ENCODE results near the gene ZNRF1. TPM values are rescaled to one million over a fixed set of nuclear protein-coding genes. Genes with fewer than 3 reads are reported as not detected.

Gene ZNRF1
- polyA plus RNA-seq, 2 of the 4 experiments (the other 2 are of a cell fraction), result 18.6 to 22.6 TPM

DNA sequence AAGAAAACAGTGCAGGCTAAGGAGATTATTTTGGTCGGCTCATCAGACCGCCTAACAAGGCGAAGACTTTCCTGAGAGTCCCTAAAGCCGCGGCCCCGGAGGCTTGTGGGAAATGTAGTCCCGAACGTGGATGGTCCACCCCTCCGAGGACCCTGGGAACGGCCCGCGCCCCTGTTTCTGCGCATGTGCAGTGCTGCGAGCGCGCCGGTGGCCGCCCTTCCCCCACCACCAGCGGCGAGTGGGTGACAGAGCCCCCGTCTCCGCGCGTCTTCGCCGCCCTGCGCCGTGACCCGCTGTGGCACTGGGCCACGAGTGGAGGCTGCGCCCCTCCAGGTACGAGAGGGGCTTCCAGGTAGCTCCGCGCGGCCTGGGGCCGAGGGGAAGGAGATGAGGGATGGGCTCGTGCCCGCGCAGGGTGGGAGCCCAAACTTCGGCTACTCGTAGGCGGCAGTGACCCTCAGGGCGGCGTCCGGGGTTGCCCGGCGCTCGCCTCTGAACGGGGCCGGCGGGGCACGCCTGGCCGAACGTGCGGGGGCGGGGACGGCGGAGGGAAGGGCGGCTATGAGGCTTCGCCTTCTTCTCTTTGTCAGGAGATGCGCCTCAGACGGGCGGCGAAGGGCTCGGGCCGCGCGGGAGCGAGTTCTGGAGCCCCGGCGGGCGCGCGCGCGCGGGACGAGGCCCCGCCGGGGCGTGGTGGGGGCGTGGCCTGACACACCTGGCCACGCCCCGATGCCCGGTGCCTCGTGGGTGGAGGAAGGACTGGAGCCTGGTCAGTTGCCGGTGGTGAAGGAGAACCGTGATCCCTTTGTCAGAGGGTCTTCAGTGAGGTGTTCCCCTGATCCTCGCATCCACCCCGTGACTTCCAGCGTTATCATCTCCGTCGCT lies 149.7 kb downstream of the ZNRF1 start, which contains the start of gene ZFP1 (continued):
- TF ChIP-seq JUN (IDR thresholded peaks at IDR 0.05), result peak; percentile 67 to 78; a peak in 4 of 5 replicates
- TF ChIP-seq CBX8 (IDR thresholded peaks at IDR 0.05), result no peak
- TF ChIP-seq, protein P1, sequence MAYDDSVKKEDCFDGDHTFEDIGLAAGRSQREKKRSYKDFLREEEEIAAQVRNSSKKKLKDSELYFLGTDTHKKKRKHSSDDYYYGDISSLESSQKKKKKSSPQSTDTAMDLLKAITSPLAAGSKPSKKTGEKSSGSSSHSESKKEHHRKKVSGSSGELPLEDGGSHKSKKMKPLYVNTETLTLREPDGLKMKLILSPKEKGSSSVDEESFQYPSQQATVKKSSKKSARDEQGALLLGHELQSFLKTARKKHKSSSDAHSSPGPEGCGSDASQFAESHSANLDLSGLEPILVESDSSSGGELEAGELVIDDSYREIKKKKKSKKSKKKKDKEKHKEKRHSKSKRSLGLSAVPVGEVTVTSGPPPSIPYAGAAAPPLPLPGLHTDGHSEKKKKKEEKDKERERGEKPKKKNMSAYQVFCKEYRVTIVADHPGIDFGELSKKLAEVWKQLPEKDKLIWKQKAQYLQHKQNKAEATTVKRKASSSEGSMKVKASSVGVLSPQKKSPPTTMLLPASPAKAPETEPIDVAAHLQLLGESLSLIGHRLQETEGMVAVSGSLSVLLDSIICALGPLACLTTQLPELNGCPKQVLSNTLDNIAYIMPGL (CRISPR knock-in tag; IDR thresholded peaks at IDR 0.05; ENCODE audit: borderline replicate concordance), result no peak
- TF ChIP-seq CBX2 (IDR thresholded peaks at IDR 0.05; ENCODE audit: borderline replicate concordance, low read depth), result no peak
- TF ChIP-seq EP300 (IDR thresholded peaks at IDR 0.05), result no peak
- TF ChIP-seq CHD2 (IDR thresholded peaks at IDR 0.05; ENCODE audit: low read length, partially characterized antibody), result no peak
- peak; percentile 33; the same call in 1 of the 2 replicates for TF ChIP-seq HOXB5 (CRISPR knock-in tag; IDR thresholded peaks at IDR 0.05)
- TF ChIP-seq RNF2 (IDR thresholded peaks at IDR 0.05; ENCODE audit: borderline replicate concordance, low read depth), result no peak
- TF ChIP-seq, protein P2, sequence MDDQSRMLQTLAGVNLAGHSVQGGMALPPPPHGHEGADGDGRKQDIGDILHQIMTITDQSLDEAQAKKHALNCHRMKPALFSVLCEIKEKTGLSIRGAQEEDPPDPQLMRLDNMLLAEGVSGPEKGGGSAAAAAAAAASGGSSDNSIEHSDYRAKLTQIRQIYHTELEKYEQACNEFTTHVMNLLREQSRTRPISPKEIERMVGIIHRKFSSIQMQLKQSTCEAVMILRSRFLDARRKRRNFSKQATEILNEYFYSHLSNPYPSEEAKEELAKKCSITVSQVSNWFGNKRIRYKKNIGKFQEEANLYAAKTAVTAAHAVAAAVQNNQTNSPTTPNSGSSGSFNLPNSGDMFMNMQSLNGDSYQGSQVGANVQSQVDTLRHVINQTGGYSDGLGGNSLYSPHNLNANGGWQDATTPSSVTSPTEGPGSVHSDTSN (IDR thresholded peaks at IDR 0.05), result no peak
- 0 out of 2 replicates have a peak, but pooled peaks have one; percentile 34 for TF ChIP-seq GATA3 (IDR thresholded peaks at IDR 0.05; ENCODE audit: borderline replicate concordance)
- TF ChIP-seq ZC3H11A (IDR thresholded peaks at IDR 0.05), result no peak
- TF ChIP-seq, protein P3, sequence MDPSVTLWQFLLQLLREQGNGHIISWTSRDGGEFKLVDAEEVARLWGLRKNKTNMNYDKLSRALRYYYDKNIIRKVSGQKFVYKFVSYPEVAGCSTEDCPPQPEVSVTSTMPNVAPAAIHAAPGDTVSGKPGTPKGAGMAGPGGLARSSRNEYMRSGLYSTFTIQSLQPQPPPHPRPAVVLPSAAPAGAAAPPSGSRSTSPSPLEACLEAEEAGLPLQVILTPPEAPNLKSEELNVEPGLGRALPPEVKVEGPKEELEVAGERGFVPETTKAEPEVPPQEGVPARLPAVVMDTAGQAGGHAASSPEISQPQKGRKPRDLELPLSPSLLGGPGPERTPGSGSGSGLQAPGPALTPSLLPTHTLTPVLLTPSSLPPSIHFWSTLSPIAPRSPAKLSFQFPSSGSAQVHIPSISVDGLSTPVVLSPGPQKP (IDR thresholded peaks at IDR 0.05; ENCODE audit: low read depth, low read length), result no peak

DNA sequence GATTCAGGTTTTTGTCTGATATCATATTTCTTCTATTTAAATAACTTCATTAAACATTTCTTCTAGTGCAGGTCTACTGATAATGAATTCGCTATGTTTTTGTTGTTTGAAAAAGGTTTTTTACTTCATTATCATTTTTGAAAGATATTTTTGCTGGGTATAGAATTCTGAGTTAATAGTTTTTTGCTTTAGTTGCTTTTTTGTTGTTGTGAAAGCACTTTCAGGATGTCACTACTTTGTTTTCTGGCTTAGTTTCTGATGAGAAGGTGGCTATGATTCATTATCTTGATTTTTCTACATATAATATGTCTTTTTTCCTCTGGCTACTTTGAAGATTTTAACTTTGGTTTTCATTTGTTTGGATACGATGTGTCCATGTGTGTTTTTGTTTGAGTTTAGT lies 153.0 kb downstream of the ZNRF1 start:
- ChIA-PET CTCF (no interaction called here), POLR2A (no interaction called here)
- Histone ChIP-seq H3K4me2 (no peak overlapping the region), H3K9me3 (peaks cover 58% of the 10 kb centered on the region), H3K27ac (no peak overlapping the region), H3K4me1 (no peaks in the 10 kb centered on the region), H3K4me3 (no peak overlapping the region)
- 34% methylated on average over 2 of the region's 2 CpGs for WGBS (ENCODE audit: missing lambda C conversion rate)
- TF ChIP-seq FOSB (CRISPR knock-in tag; IDR thresholded peaks at IDR 0.05) (no peak), POLR2A (IDR thresholded peaks at IDR 0.05; ENCODE audit: low read length) (no peak), MAFK (IDR thresholded peaks at IDR 0.05; ENCODE audit: partially characterized antibody) (peak; percentile 34), SMC3 (IDR thresholded peaks at IDR 0.05) (no peak)
- TF ChIP-seq, protein P4, sequence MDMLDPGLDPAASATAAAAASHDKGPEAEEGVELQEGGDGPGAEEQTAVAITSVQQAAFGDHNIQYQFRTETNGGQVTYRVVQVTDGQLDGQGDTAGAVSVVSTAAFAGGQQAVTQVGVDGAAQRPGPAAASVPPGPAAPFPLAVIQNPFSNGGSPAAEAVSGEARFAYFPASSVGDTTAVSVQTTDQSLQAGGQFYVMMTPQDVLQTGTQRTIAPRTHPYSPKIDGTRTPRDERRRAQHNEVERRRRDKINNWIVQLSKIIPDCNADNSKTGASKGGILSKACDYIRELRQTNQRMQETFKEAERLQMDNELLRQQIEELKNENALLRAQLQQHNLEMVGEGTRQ (IDR thresholded peaks at IDR 0.05), result no peak
- ATAC-seq, result no peak
- FAIRE-seq, result no peak
- DNase-seq (ENCODE audit: low read depth in 1 of 2, low spot score in 1 of 2), result no peak

DNA sequence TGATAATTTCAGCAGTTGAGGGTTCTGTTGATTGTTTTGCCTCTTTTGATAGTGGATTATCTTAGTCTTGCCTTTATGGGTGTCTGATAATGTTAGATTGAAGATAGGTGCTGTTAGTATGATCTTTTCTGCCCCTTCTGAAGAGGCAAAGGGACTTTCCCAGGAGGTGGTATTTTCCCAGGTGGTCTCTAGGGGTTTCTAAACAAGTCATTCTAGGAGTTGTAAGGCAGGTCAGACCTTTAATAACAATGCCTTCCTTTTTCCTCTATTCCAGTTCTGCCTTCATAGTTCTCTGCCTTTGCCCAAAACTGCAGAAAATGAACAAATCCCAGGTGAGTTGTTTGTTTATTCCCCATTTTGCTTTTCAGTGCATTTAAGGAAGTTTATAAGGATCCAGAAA lies 153.8 kb downstream of the ZNRF1 start:
- TF ChIP-seq CBX8 (IDR thresholded peaks at IDR 0.05) (no peak), CEBPB (IDR thresholded peaks at IDR 0.05) (no peak), FOSB (CRISPR knock-in tag; IDR thresholded peaks at IDR 0.05) (no peak), NFE2L2 (conservative IDR thresholded peaks at IDR 0.05; ENCODE audit: low read length) (no peak), JUNB (IDR thresholded peaks at IDR 0.05) (no peak), FOXS1 (CRISPR knock-in tag; IDR thresholded peaks at IDR 0.05) (no peak), NR3C1 (IDR thresholded peaks at IDR 0.05) (no peak), CHD2 (IDR thresholded peaks at IDR 0.05; ENCODE audit: low read length, partially characterized antibody) (no peak), POLR2A (IDR thresholded peaks at IDR 0.05; ENCODE audit: low read length) (no peak), ZSCAN20 (CRISPR knock-in tag; IDR thresholded peaks at IDR 0.05) (no peak), ZFP36 (IDR thresholded peaks at IDR 0.05; ENCODE audit: borderline replicate concordance, partially characterized antibody) (no peak), MAFK (IDR thresholded peaks at IDR 0.05; ENCODE audit: partially characterized antibody) (no peak), CBX2 (IDR thresholded peaks at IDR 0.05; ENCODE audit: borderline replicate concordance, low read depth) (no peak)
- TF ChIP-seq, protein P5, sequence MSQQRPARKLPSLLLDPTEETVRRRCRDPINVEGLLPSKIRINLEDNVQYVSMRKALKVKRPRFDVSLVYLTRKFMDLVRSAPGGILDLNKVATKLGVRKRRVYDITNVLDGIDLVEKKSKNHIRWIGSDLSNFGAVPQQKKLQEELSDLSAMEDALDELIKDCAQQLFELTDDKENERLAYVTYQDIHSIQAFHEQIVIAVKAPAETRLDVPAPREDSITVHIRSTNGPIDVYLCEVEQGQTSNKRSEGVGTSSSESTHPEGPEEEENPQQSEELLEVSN (IDR thresholded peaks at IDR 0.05; ENCODE audit: borderline replicate concordance, low read depth), result no peak
- TF ChIP-seq, protein P6, sequence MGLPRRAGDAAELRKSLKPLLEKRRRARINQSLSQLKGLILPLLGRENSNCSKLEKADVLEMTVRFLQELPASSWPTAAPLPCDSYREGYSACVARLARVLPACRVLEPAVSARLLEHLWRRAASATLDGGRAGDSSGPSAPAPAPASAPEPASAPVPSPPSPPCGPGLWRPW (IDR thresholded peaks at IDR 0.05), result no peak
- no peak overlapping the region for H3K4me3 ChIP-seq
- ChIA-PET POLR2A (no interaction called here), CTCF (no interaction called here)
- no peaks in the 10 kb centered on the region for H3K4me1 ChIP-seq
- no peak overlapping the region for H3K4me2 ChIP-seq
- H3K9me3 ChIP-seq, result peaks cover 63% of the 10 kb centered on the region
- FAIRE-seq (no peak), DNase-seq (ENCODE audit: low read depth in 1 of 2, low spot score in 1 of 2) (no peak), ATAC-seq (no peak)
- no peak overlapping the region for H3K27ac ChIP-seq

All from A549 (cell line).